ENCODE data around the gene APOC3.

DNA sequence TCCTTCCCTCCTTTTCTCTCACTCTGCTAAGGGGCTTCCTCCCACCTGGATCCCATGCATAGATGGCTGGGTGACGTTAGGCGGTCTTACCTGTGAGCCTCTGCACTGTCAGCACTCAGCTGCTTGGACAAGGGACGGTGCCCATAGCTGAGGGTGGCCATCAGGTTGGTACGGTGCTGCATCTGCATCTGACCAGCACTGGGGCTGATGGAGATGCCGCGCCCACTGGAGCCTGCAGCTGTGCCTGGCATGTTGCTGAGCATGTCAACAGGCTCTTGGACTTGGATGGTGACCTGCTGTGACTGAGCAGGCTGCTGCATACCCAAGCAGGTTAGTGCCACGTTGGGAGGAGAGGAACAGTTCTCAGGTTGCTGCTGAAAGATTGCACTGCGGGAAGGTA is 29.5 kb downstream of the APOC3 start:
- TF ChIP-seq, protein P1, sequence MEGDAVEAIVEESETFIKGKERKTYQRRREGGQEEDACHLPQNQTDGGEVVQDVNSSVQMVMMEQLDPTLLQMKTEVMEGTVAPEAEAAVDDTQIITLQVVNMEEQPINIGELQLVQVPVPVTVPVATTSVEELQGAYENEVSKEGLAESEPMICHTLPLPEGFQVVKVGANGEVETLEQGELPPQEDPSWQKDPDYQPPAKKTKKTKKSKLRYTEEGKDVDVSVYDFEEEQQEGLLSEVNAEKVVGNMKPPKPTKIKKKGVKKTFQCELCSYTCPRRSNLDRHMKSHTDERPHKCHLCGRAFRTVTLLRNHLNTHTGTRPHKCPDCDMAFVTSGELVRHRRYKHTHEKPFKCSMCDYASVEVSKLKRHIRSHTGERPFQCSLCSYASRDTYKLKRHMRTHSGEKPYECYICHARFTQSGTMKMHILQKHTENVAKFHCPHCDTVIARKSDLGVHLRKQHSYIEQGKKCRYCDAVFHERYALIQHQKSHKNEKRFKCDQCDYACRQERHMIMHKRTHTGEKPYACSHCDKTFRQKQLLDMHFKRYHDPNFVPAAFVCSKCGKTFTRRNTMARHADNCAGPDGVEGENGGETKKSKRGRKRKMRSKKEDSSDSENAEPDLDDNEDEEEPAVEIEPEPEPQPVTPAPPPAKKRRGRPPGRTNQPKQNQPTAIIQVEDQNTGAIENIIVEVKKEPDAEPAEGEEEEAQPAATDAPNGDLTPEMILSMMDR (IDR thresholded peaks at IDR 0.05): no peak
- no peak for TF ChIP-seq POLR2AphosphoS5 (IDR thresholded peaks at IDR 0.05)
- TF ChIP-seq POLR2A (IDR thresholded peaks at IDR 0.05): no peak

All from gastroesophageal sphincter (tissue), 3 donors.